Measurements from ENCODE around the gene DCHS1.

Gene DCHS1

GRCh38 chr11:6670202-6670830, 14.7 kb upstream of the DCHS1 start:
- no peak for DNase-seq (ENCODE audit: low spot score)

- DNase-seq (ENCODE audit: low spot score) = no peak
Measured at GRCh38 chr11:6667733-6668374, 12.2 kb upstream of the DCHS1 start.

DNA sequence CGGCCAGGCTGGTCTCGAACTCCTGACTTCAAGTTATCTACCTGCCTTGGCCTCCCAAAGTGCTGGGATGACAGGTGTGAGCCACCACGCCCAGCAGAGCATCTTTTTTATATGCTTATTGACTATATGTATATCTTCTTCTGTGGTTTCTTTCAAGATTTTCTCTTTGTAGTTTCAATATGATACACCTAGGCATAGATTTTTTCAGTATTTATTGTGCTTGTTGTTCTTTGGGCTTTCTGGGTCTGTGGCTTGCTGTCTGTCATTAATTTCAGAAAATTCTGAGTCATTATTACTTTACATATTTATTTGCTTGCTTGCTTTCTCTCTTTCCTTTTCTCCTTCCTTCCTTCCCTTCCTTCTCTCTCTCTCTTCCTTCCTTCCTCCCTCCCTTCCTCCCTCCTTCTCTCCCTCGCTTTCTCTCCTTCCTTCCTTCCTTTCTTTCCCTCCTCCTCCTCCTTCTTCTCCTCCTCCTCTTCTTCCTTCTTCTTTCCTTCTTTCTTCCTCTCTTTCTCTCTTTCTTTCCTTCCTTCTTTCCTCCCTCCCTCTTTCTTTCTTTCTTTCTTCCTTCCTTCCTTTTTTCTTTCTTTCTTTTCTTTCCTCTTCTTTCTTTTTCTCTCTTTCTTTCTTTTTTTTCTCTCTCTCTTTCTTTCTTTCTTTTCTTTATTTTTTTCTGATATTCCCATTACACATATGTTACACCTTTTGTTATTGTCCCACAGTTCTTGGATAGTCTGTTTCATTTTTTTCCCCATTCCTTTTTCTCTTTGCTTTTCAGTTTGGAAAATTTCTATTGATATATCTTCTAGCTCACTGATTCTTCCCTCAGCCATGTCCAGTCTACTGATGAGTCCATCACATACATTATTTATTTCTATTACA, 10.9 kb upstream of the DCHS1 start:
- DNase-seq (ENCODE audit: low spot score) = no peak

GRCh38 chr11:6664551-6664950, 8.9 kb upstream of the DCHS1 start:
- DNase-seq (ENCODE audit: low spot score) = no peak

DNA sequence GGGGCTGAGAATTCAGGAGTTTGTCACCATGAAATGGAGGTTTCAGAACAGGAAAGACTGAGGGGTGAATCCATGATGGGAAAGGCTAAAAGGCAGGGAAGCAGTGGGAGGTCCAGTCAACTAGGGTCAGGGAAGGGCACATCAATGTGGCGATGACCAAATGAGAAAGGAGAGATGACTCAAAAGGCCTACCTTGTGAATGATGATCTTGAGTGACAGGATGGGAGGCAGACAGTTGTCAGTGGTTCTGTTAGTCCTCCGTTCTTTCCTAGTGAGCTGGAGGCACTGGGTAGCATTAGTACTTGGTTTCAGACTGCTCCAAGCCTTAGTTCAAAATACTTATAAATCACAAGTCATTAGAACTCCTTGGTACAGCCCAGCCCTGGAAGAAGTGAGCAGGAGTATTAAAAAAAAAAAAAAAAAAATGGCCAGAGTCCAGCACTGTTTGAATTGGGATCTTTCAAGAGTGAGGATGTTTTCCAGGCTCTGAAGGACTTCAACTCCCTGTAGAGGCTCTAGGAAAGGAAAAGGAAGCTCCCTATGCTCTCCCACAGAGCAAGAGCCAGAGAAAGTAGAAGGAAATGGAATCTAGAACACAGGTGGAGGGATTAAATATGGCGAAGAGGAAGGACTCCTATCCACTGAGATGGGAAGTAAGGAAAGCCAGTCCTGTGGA, 8.3 kb upstream of the DCHS1 start:
- DNase-seq (ENCODE audit: low spot score) = no peak

GRCh38 chr11:6660712-6661111, 5.1 kb upstream of the DCHS1 start:
- DNase-seq (ENCODE audit: low spot score) = no peak

DNA sequence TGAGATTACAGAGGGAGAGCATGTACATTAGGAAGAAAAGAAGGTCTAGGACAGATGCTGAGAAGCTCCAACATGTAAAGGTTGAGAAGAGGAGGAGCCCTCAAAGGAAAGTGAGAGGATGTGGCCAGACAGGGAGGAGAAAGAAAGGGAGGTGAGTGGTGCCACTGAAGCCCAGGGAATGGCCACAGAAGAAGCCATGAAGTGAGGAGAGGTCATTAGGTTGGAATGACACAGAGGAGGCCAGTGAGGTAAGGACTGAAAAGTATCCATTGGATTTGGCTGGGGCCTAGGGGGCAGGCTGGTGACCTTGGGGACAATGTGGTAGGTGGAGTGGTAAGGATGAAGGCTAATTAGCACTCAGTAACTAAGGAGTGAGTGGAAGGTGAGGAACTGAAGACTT, 3.0 kb upstream of the DCHS1 start:
- DNase-seq (ENCODE audit: low spot score) = no peak

- DNase-seq (ENCODE audit: low spot score) = no peak
Measured at GRCh38 chr11:6657346-6657745, 1.7 kb upstream of the DCHS1 start.

DNA sequence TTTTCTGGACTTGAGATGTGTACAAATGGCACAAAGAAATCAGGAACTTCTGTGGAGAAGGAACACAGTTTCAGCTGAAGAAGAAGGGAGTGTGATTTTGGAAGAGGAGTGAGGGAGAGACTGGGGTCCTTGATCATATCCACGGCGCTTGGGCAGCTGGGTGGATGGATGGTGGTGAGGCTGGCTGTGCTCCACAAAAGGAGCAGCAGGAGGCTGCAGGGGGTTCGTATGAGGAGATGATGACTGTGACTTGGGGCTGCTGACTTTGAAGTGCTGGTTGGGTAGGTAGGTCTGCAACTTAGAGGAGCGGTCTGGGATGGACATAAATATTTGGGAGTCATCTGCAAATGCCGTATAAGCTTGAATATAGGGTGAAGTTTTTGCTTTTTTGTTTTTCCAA, 1.3 kb upstream of the DCHS1 start:
- no peak for DNase-seq (ENCODE audit: low spot score)

DNA sequence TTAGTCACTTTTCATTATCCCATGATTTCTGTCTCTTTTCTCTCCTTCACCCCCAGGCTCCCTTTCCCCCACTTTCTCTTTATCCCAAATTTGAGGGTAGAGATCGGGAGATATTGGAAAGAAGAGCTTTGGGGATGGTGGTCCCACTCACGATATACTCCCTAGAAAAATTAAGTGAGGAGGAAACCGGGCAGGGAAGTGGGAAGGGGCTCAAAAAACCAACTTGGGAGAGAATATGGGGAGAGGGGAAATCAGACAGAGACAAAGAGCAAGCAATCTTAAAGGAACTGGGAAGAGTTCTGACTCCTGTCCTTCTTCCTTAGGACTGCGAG, 941 bp upstream of the DCHS1 start:
- no peak for DNase-seq (ENCODE audit: low spot score)

DNA sequence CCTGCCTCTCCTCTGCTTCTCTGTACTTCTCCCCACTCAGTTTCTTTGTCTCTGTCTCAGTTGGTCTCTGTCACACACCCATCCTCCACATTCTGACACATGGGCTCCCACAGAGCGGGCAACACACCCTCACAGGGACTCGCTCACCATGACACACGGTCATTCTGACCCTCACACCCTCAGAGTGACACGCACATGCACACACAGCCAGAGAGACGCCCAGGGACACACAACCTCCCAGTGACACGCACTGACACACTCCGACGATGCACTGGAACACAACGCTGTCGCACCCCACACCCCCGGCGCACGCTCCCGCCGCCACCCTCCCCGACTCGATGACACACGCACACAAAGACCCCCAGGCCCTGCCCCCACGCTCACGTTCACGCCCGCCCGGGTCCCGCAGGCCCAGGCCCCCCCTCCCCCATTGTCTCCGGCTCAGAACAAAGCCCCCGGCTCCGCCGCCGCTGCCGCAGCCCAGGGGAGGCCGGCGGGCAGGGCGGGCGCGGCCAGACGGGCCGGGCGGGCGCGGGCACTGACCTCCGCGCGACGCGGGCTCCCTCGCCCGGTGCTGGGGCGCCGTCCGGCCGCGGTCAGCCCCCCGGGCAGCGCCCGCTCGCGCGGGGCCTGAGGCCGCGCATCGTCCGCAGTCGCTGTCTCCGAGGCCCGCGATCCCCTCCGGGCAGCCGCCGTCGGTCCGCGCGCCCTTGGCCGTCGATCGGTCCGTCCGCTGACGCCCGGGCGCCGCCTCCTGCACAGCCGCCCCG, 404 bp downstream of the DCHS1 start:
- no peak for DNase-seq (ENCODE audit: low spot score)

GRCh38 chr11:6654281-6655019, 1.2 kb downstream of the DCHS1 start:
- DNase-seq (ENCODE audit: low spot score) = no peak

DNA sequence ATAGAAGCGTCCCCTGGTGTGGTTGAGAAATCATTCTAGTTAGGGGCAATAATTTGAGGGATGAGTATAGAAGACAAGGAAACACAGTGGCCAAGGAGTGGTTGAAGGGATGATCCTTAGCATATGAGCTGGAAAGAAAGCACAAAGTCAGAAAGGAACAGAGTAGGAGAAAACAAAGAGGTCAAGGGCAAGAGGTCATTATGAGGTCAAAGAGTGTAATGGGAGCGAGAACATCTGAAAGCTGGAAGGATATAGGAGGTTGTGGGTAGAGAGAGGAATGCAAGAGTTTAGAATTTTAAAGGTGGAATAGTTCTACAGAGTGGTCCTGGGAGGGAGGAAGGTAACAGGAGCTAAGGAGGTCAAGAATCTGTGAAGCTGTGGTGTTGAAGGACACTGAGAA, 2.0 kb downstream of the DCHS1 start:
- no peak for DNase-seq (ENCODE audit: low spot score)

DNA sequence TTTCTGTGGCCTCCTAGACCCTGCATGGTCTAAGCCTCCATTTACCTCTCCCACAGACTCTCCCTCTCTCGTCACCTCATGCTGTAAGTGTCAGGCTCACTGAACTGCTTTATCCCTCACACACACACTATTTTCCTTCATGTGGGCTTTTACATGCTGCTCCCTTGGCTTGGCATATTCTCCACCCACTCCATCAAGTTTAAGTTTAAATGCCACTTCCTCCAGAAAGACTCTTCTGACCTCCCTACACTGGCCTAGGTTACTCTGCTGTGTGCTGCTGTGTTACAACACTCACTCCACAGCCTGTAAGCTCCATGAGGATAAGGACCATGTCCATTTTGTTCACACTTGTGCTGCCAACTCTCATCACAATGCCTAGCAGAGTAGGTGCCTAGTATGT, 2.5 kb downstream of the DCHS1 start:
- no peak for DNase-seq (ENCODE audit: low spot score)

DNA sequence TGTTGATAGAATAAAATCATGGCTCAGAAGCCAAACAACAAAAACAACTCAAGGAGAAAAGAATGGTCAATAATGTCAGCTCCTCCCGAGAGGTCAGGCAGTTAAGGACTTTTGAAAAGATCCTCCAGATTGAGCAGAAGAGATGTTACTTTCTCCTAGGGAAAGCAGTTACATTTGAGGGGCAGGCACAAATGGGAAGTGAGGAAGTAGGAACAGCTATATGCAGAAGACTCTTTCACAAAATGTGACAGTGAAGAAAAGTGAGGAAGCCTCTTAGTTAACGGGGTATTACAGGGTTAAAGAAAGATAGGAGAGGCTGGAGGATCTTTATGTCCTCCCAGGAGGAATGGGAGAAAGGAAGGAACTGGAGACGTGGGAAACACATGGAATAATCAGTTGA, 3.4 kb downstream of the DCHS1 start:
- DNase-seq (ENCODE audit: low spot score) = no peak

- DNase-seq (ENCODE audit: low spot score) = no peak
Measured at GRCh38 chr11:6650980-6651379, 4.6 kb downstream of the DCHS1 start.

DNA sequence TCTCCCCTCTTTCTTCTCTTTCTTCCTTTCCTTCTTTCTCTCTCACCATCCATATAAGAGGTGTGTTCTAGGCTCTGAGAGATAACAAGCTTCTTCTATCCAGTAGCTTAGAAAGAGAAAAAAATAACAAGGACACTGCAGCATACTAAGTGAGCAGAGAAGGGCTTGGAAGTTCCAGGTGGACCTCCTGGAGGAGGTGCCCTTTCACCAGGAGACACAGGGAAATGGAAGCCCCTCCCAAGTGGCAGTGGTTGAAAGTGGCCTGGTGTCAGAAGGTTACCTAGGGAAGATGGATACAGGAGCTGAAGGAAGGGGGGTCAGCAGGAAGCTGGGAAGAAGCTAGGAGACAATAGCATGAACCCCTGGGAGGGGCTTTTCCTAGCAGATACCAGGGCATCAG, 5.5 kb downstream of the DCHS1 start:
- DNase-seq (ENCODE audit: low spot score) = no peak

DNA sequence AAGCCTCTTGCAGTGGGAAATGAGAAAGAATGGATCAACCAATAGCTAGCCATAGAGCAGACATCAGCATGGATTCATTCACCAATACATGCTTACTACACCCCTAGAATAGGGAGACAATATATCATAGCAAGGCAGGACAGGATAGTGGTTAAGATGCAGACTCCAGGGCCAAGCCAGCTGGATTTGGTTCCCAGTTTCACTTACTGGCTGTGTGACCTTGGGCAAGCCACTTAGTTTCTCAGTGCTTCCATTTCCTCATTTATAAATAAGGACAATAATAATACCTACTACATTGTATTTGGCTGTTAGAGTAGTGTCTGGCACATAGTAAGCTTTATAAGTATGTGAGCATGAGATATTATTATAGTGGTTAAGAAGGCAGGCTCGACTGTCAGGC, 7.1 kb downstream of the DCHS1 start:
- no peak for DNase-seq (ENCODE audit: low spot score)

GRCh38 chr11:6647836-6648235, 7.8 kb downstream of the DCHS1 start:
- no peak for DNase-seq (ENCODE audit: low spot score)

DNA sequence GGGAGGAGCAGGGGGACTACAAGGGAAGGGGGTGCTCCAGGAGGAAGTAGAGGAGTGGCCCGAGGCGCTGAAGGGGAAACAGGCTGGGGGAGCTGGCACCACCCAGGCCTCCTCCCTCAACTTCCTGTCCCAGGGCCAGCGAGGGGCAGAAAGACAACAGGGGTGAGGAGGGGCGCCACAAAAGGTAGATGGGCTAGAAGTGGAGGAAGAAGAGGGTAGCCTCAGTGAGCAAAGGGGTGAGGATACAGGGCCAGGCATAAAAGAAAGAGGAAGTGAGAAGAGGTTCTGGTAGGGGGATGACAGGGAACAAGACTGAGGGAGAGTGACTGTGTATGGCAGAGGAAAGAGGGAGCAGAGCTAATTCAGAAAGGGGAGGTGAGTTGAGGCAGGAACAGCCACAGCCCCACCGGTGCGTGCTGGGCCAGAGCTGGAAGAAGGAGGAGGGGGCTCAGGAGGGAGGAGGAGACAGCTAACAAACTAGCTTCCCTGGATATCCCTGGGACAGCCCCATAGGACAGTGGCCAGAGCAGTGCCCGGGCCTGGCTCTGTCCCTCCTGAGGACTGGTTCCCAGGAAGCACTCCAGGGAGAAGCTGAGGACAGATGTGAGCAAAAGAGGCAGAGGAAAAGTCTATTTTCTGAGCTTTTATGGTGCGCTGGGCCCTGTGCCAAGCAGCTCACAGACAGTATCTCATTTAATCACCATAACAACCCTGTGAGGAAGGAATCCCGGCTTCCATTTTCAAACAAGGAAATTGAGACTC, 8.5 kb downstream of the DCHS1 start:
- peak; percentile 66 for DNase-seq (ENCODE audit: low spot score)

GRCh38 chr11:6646576-6646917, 9.1 kb downstream of the DCHS1 start:
- DNase-seq (ENCODE audit: low spot score) = no peak

Measured in germinal center (tissue), 1 donor.